ENCODE results near the gene FOCAD.
"Not testable (repeated sequence)": the region's sequence is repeated elsewhere in the genome, so short reads cannot be mapped to it uniquely, and the experiment has no call there.

FOCAD gene

DNA sequence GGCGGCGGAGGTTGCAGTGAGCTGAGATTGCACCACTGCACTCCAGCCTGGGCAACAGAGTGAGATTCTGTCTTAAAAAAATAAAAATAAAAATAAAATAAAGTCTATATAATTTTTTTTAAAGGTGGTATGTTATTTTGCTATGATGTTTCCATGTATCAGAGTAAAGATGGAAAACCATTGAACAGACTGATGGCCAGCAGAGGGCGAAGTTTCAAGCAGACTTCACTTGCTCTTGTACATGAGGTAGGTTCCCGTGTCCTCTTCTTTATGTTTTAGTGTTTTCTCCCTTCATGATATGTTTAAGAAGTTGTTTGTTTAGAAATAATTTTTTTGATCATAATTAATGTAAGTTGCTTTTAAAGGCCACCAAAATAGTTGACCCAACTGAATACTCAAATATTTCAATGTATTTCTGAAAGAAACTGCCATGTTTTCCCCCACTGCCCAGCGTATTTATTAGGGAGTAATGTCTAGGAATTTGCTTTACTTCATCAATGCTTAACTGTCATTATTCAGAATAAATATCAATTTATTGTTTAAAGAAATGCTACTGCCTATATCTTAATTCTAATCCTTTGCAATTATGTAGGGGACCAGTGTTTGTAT, 201.0 kb downstream of the FOCAD start:
- DNase-seq: no peak

DNA sequence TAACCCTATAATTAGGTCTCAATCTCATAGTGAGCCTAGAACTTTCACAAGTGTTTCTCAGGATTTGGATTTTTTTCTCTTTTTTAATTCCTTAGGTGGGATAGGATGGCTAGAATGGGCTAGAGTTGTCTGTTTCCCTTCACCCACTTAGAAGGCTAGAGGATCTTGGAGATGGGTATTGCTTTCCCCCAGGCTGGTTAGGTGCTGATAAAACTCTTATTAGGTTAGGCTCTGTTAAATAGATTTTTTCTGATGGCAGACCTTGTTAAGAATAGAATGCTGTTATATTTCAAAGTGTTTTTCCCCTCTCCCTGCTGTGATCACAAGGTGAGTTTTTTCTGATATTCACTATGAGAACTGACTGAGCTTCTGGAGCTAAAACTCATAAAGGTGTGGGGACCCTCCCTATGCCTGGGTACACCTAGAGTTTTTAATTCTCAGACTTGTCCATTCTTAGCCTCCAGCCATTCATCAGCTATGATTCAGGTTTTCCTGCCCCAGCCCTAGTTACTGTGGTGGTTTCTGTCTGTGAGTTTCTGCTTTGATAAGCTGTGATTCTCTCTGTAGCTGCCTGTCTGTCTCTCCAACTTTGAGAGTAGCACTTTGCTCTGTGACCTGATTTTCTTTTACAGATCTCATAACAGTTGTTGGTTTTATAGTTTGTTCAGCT, 215.0 kb downstream of the FOCAD start:
- DNase-seq: no peak

DNA sequence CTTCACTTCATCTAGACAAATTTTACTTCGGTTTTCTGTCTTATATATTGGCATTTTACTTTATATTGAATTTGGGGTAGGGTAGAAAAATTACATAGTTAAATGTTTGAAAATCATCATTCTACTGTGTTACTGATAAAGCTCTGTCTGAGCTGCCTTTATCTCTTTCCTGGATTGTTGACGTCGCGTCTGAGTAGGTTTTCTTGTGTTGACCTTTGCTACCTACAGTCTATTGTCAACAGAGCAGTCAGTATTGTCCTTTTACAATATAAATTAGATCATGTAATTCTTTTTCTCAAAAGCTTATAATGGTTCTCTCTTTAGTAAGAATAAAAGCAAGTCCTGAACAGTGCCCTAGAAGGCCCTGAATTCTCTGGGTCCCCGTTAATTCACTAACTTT, 219.2 kb downstream of the FOCAD start:
- DNase-seq: no peak

DNA sequence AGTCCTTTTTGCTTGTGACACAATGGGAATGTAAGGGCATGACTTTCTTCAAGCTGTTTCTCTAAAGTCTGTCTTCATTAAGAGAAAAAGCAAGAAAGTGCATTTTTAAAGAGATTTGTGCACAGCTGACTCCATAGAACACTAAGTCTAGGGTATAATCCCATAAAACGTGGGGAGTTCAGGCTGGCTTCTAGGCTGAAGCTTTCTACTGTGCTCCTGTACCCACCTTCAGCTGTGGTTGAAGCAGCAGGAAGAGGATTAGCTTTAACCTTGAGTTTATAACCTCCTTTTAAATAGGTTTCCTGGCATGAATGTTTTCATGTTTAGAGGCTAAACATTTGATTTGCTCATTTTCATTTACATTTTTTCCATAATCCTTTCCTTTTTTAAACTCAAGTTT, 220.9 kb downstream of the FOCAD start:
- no peak for DNase-seq

DNA sequence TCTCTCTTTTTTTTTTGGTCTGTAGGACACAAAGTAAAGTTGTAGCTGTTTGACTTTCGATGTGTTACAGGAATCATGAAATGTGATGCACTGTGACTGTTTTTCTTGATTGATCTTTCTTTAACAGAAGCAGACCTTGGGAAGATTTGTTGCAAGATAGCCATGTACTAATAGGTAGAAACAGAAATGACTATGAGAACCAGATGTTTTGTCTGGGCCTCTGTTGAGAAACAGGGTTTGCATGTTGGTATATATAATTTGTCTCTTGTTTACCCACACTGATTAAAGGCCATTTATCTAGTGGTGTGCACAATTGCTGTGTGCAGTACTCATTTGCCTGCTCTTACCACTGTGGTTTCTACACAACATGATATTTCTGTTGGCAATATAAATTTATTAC, 222.3 kb downstream of the FOCAD start:
- DNase-seq: no peak

DNA sequence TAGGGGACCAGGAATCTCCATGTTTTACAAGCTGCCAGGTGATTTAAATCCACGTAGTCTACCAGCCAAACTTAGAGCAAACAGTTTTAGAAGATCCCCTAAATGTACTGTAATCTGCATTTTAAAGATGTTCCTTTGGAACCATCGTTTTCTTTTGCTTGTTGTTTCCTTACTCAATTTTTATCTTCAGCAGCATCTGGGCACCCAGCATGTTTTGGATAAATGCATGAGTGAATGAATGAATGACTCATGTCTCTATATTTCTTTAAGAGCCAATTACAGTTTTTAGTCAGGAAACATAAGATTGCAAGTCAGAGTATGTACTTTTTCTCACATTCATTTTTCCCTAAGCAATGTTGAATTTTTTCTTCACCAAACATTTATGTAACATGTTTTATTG, 224.4 kb downstream of the FOCAD start:
- DNase-seq: no peak

DNA sequence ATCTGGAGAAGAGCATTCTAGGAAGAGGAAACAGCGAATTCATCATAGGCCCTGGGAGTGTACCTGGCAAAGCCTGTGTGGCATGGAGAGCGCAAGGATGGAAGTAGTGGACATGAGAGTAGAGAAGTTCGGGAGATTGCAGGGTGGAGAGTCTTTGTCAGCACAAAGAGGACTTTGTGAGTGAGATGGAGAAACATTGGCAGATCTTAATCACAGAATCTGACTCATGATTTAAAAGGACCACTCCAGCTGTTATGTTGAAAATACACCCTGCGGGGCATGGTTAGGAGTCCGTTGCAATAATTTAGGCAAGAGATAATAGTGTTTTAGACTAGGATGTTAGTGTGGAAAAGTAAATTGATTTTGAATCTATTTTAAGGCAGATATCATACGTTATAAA, 230.5 kb downstream of the FOCAD start:
- no peak for DNase-seq

DNA sequence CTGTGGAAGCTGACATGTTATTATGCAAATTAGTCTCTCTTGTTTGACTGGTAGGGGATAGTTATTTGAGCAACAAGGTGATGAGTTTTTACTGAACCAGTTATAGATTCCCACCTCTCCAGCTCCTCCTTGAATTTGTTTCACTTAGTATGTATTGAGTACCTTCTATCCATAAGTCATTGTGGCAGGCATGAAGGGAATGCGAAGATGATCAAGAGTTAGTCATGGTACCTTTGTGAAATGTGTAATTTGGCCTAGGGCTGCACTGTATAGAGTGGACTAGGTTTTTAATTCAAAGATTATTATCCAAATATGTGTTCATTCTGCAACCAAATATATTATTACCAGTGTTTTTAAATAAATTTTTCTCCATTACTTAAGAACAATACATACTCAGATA, 237.3 kb downstream of the FOCAD start:
- no peak for DNase-seq

DNA sequence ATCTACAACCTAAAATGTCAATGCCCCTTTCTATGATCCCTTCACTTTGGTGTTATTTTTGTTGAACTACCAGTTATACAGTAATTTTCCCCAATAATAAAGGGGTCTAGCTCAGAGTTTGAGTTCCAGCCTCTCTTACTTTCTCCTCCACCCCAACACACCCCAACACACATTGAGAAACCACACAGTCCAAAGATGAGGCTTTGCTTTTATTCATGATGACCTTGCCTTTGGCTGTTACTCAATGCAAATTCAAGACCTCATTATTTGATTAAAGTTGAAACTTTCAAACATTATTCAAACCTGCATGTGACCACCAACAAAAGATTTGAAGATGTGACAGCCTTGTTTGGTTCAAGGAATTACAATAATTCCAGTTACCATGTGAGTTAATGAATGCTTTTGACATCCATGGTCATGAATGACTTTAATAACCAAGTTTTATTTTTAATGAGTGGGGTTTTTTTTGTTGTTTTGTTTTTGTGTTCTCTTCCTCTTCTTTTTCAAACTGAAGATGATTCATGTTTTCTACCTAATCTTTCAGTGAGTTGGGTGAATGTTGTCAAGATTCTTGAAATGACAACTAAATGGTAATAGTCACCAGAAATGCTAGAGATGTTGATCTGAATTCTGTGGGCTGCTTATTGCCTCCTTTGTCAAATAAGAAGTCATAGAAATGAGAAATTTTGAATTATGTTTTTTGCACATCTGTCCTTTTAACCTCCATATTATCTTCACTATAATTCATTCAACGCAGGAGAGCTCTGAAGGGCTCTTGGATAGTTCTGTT, 241.4 kb downstream of the FOCAD start:
- no peak for DNase-seq

DNA sequence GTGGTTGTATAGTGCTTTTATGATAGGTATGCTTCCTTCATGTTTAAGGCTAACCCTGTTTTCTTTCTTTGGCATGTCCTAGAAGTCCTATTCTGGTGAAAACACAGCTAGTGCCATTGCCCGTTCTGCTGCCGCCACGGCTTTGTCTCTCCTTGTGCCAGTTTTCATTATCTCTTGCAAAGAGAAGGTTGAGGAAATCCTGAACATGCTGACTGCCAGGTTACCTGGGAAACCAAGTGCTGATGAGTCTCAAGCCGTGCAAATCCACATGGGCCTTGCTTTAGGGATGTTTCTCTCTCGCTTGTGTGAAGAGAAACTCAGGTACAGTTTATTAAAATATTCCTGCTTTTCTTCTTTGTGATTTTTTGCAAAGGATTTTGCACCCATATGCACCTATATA, 245.2 kb downstream of the FOCAD start:
- no peak for DNase-seq

DNA sequence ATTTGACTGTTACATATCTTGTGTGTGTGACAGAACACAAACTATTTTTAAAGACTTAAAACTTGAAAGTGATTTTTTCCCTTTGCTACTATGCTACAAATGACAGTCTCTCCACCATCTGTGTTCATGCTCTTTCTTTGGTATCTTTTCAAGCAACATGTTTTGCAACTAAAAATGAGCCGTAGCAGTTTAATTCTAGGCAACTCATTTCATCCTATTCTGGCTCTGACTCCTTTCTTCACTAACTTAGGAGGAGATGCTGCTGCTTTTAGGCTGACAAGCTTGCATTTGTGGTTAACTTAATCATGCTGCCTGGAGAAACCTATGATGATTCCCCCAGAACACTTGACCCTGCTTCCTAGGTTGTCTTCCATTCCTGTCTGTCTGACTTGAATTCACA, 246.8 kb downstream of the FOCAD start:
- no peak for DNase-seq

DNA sequence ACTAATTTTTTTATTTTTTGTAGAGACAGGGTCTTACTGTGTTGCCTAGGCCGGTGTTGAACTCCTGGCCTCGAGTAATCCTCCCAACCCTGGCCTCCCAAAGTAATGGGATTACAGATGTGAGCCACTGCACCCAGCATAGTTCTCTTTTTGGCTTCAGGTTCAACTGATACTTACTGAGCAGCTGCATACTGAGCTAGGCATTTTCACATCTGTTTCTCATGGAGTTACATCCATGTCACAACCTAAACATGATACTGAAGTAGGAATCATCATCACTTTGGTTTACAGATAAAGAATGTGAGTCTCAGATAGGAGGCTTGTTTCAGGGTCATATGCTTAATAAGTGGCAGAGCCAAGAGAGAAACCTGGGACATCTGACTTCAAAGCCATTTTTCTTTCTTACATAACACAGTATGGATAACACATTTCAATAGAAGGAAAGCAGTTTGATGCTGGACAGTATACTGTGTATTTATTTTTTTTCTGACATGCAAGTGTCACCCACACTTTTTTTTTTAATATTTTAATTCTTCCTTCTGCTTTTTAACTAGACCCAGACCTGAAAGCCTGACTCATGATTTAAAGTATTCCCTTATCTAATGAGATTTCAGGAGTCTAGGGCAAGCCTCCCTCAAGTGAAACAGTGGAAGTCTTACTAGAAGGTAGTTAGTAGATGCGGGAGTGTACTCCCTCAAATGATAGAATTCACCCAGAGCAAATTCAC, 256.6 kb downstream of the FOCAD start:
- no peak for DNase-seq

DNA sequence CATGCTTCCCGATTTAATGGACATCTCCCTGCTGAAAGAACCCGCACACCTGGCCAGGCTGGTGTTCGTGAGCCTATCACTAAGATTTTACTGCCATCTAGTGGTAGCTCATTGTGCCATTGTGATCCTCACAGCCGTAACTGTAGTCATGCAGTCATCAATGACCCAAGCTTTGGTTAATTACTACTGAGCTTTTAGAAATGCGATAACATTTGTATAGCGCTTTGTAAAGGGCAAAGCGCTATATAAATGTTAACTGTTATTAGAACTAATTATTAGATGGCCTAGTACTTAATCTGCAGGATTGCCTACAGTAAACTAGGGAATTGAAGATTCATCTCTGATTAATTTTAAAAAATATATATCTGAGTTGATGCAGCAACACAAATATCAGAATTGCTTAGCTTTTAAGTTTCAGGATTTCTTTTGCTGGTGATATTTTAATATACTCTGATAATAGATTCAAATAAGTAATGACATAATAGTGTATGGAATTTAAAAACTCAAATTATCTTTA, 257.2 kb downstream of the FOCAD start:
- DNase-seq: peak; percentile 36

DNA sequence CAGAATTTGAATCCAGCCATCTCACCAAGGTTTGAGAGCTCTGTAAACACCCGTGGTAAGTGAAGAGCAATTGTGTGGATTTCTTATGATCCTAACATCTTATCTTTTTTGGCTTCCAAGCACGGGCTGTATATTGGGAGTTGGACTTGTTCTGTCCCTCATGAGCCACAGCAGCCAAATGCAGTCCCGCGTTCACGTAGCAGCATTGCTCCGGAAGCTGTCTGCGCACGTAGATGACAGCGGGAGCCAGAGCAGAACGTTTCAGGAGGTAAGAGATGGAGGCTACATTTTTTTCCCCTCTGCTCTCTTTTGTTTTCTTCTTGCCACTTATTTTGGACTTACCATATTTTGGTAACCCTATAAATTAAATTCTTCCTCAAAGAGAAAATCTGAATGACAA, 260.4 kb downstream of the FOCAD start:
- no peak for DNase-seq

DNA sequence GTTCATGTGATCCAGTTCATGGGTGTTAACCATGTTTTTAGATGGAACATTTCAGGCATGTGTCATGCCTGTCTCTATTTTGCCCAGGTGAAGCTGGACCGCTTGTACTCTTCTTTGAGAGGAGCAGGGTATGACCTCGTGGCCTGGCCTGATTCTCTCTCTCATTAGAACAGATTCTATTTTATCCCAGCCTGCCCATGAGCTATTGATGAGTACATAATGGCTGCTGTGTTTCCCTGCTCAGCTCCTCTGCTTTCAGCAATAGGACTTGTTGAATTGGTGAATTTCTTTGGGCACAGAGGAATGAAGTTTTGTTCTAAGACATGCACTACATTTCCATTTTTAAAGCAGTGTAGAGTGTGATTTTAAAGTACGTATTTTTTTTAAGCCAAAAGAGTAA, 261.2 kb downstream of the FOCAD start:
- no peak for DNase-seq

DNA sequence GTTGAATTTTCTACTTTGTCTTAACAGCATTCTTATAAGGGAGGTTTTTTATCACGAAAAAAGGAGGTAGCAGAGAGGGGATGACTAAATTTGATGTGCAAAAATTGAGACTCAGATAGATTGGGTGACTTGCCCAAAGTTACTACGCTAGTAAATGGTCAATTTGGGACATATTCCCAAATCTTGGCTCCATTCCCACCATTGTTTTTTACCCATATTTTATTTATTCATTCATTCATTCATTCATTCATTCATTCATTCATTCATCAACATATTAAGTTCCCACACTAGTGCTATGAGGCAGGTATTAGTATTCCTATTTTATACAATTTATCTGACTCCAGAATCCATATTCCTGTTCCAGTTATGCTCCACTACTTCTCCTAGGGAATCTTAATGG, 261.8 kb downstream of the FOCAD start:
- no peak for DNase-seq

DNA sequence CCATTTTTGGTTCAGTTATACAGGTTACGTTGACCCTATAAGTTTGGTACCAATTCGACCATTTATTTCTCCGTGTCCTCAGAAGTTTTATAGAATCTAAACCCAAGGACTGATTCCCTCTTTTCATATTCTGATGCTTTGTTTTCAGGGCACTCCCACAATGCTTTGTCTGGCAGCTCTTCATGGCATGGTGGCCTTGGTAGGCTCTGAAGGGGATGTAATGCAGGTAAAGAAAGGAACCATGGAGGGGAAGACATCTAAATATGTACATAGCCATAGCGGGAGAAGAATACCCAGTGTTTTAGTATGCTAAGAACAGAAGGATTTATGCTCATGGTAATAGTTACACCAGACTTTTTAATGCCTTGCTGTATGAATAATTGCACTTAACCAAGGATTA, 264.6 kb downstream of the FOCAD start:
- no peak for DNase-seq

DNA sequence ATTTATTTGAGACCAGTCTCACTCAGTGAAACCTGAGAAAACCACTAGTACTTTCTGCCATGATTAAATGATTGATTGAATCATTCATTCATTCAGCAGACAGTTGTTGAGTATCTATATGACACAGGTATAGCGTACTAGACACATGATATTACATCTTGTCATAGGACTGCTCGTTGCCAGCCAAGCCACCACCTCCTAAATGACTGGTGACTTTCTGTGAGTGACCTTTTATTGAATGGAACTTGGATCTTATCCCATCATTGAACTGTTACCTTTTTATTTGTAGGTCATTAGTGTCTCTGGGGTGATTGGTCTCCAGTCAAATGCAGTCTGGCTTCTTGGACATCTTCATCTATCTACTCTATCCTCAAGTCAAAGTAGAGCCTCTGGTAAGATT, 266.6 kb downstream of the FOCAD start:
- no peak for DNase-seq

DNA sequence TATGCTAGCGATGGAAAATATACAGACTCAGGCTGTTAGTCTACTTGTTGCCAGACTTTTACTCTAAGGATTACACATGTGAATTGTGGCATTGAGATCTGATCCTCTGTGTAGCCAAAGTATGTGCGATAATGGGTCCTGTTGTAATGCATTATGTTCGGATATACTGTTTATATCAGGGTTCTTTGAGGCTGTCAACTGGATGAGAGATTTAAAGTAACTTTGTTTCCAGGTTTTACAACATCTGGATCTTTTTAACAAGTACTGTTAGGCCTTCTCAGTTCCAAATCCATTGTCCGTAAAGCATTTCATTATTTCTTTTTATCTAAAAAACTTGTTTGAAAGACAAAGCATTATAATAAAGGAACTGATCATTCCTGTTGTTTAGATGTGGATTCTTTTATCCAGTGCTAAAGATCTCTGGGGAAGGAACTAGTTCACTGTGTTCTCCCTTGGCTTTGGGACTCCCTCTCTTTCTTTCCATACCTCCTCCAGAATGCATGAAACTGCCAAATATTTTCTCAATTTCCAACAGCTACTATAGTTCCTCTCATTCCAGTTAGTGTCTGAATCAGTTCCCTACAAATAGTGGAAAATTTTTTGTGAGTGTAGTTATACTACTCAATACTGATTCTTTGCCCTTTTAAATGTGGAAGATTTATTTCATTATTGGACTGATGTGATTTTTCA, 278.6 kb downstream of the FOCAD start:
- DNase-seq: no peak

DNA sequence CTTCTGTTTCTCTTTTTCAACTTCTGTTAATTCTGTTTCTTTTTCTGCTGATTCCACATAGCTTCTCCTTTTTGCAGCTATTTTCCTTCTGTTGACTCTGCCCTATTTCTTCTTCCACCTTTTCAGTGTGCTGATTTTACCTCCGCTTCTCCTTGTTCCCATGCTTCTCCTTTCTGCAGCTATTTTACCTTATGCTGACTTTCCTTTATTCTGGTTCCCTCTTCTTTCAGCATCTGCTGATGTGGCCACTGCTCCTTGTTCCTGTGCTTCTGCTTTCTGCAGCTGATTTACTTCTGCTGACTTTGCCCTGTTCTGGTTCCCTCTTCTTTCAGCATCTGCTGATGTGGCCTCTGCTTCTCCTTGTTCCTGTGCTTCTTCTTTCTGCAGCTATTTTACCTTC, 288.6 kb downstream of the FOCAD start:
- no peak for DNase-seq

DNA sequence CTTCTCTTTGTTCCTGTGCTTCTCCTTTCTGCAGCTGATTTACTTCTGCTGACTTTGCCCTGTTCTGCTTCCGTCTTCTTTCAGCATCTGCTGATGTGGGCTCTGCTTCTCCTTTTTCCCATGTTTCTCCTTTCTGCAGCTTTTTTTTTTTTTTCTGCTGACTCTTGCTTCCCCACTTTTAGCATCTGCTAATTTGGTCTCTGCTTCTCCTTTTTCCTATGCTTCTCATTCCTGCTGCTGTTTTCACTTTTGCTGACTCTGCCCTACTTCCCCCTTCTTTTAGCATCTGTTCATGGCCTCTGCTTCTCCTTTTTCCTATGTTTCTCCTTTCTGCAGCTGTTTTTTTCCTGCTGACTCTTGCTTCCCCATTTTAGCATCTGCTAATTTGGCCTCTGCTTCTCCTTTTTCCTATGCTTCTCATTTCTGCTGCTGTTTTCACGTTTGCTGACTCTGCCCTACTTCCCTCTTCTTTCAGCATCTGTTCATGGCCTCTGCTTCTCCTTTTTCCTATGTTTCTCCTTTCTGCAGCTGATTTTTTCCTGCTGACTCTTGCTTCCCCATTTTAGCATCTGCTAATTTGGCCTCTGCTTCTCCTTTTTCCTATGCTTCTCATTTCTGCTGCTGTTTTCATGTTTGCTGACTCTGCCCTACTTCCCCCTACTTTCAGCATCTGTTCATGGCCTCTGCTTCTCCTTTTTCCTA, 289.3 kb downstream of the FOCAD start:
- not testable (repeated sequence) for DNase-seq

Data from right kidney (tissue), 1 donor.